Transverse colon (tissue), 4 donors: ENCODE results near the gene UNC13A.

Source experiments
- CTCF ChIP-seq, 5 experiments: fragments of 200-600 bp in 3 of 5; fragments of 450-650 bp in 2 of 5; sonication (generic) in 3 of 5; IDR thresholded peaks; 1 replicate in 2 of 5; 2 replicates in 3 of 5; pipeline ENCODE4 v1.5.1; 2016 to 2017; ENCODE audit warnings: antibody characterized with exemption in 5 of 5, inconsistent platforms in 3 of 5, mild to moderate bottlenecking in 2 of 5, moderate library complexity in 1 of 5
- EP300 ChIP-seq: sonication (generic); formaldehyde crosslinking; IDR thresholded peaks from one replicate; pipeline ENCODE4 v1.6.1; 2017; ENCODE audit warnings: antibody characterized with exemption, low read depth
- POLR2A ChIP-seq: fragments of 450-650 bp; IDR thresholded peaks from one replicate; pipeline ENCODE4 v1.6.1; 2016; ENCODE audit warnings: antibody characterized with exemption, mild to moderate bottlenecking, moderate library complexity
- POLR2AphosphoS5 ChIP-seq, 3 donors: sonication (generic); formaldehyde crosslinking; IDR thresholded peaks; one replicate each; pipeline ENCODE4 v1.6.1; 2016; ENCODE audit warnings: antibody characterized with exemption in 3 of 3

GRCh38 chr19:17562561-17562960 is 125.6 kb downstream of the UNC13A start:
- no peak for TF ChIP-seq POLR2AphosphoS5 (IDR thresholded peaks at IDR 0.05)
- no peak for TF ChIP-seq CTCF (IDR thresholded peaks at IDR 0.05)
- no peak for TF ChIP-seq POLR2A
- TF ChIP-seq EP300: no peak
